ENCODE data around the gene HIRA. TPM values are rescaled to one million over a fixed set of nuclear protein-coding genes. Genes with fewer than 3 reads are reported as not detected.

The HIRA gene
- total and polyA plus RNA-seq, 9 of the 15 experiments (the other 6 are each of a cell fraction or from before 2014, with no cell fraction given): 0.96 to 132 (median 58.4) TPM

GRCh38 chr22:19448076-19448607, 16.6 kb upstream of the HIRA start:
- in situ Hi-C loops (cut with MboI): no loop called here
- 32% methylated on average over 14 of the region's 14 CpGs for WGBS (ENCODE audit: insufficient coverage, low coverage, missing lambda C conversion rate)
- no peak for TF ChIP-seq CHAMP1 (IDR thresholded peaks at IDR 0.05)
- peak; percentile 75; the same call in 1 of the 2 replicates for TF ChIP-seq NKRF (IDR thresholded peaks at IDR 0.05; ENCODE audit: borderline replicate concordance)
- no peak for TF ChIP-seq ZNF589 (CRISPR knock-in tag; IDR thresholded peaks at IDR 0.05; ENCODE audit: low read depth)
- TF ChIP-seq MAZ (CRISPR knock-in tag; conservative IDR thresholded peaks at IDR 0.05 in 1 of 2, IDR thresholded peaks at IDR 0.05 in 1 of 2): no peak
- TF ChIP-seq FOXK2 (conservative IDR thresholded peaks at IDR 0.05 in 1 of 2, IDR thresholded peaks at IDR 0.05 in 1 of 2; ENCODE audit: low read depth in 2 of 2): no peak; a peak in 1 of 4 replicates
- no peak for TF ChIP-seq BCLAF1 (IDR thresholded peaks at IDR 0.05; ENCODE audit: borderline replicate concordance in 1 of 2, control insufficient read depth in 1 of 2, low read depth in 2 of 2, low read length in 1 of 2)
- no peak for TF ChIP-seq NR0B1 (IDR thresholded peaks at IDR 0.05; ENCODE audit: partially characterized antibody)
- TF ChIP-seq MCM2 (IDR thresholded peaks at IDR 0.05; ENCODE audit: low read depth): no peak
- peak in 1 of 2 experiments; percentile 48; a peak in 2 of 4 replicates for TF ChIP-seq NRF1 (conservative IDR thresholded peaks at IDR 0.05 in 1 of 2, IDR thresholded peaks at IDR 0.05 in 1 of 2)
- no peak for TF ChIP-seq HEY1 (CRISPR knock-in tag; IDR thresholded peaks at IDR 0.05; ENCODE audit: borderline replicate concordance)

More at GRCh38 chr22:19448076-19448607, 16.6 kb upstream of the HIRA start:
- ChIA-PET CTCF (ENCODE audit: low intra/inter-chr PET ratio) (interaction anchor here (0.7 kb wide), 1 partner anchor 308 kb away, joined by 4 read pairs; no protein-coding TSS in a partner anchor), POLR2A (interaction anchor here (0.6 to 11.7 kb wide), 15 partner anchors 8 to 337 kb away, joined by 3 to 284 read pairs (median 5); partner anchors contain the start of genes CDC45, HIRA and MRPL40)
- Histone ChIP-seq H3K9me1 (ENCODE audit: control insufficient read depth, insufficient read depth, low read length) (no peaks in the 10 kb centered on the region), H3K4me1 (replicated peaks in 1 of 2; ENCODE audit: control insufficient read depth in 2 of 2, insufficient read depth in 2 of 2, low read length in 2 of 2) (peaks cover 27 to 38% of the 10 kb centered on the region in 2 experiments), H3K27me3 (ENCODE audit: control insufficient read depth in 2 of 2, insufficient read depth in 2 of 2, low read length in 2 of 2) (no peaks in the 10 kb centered on the region), H3K27ac (ENCODE audit: extremely low read depth, low read depth, low read length) (peak overlapping the region; percentile 86), H2AFZ (ENCODE audit: low read depth, low read length) (peak overlapping the region; percentile 94), H3K36me3 (ENCODE audit: control insufficient read depth, insufficient read depth, low read length) (peaks cover 86% of the 10 kb centered on the region), H3K4me2 (ENCODE audit: insufficient read depth, low read length) (peak overlapping the region; percentile 97), H3K4me3 (peak overlapping the region; percentile 73), H4K20me1 (replicated peaks; ENCODE audit: control insufficient read depth, insufficient read depth, low read length) (peaks cover 26% of the 10 kb centered on the region), H3K9ac (ENCODE audit: insufficient read depth in 1 of 2, low read depth in 2 of 2, low read length in 2 of 2) (peak overlapping the region; percentile 89 to 97), H3K9me3 (replicated peaks; ENCODE audit: control insufficient read depth, insufficient read depth, low read depth, low read length) (no peaks in the 10 kb centered on the region), H3K79me2 (ENCODE audit: control insufficient read depth, insufficient read depth, low read length) (peaks cover 52% of the 10 kb centered on the region)
- ATAC-seq (peak; percentile 49), DNase-seq (ENCODE audit: extremely low read depth in 1 of 4, low spot score in 3 of 4) (peak; percentile 72 to 86 (median 84)), FAIRE-seq (peak; percentile 32)
- intact Hi-C loops (cut with micrococcal nuclease): loop anchor here (10.0 kb wide), 1 partner anchor 177 kb away; no protein-coding TSS in a partner anchor
- BruUV-seq (replicated peaks): TSS peak; percentile 74
